ENCODE measurements around the gene AKNA.

AKNA gene

GRCh38 chr9:114319147-114319546 lies 68.6 kb downstream of the AKNA start:
- DNase-seq = peak; percentile 6
- H3K9me3 ChIP-seq (ENCODE audit: severe bottlenecking) = peaks cover 5% of the 10 kb centered on the region
- no peak for TF ChIP-seq CTCF (IDR thresholded peaks at IDR 0.05; ENCODE audit: low read depth, low read length)

GRCh38 chr9:114318416-114318815 lies 69.4 kb downstream of the AKNA start:
- no peak overlapping the region for H3K27ac ChIP-seq
- H3K4me3 ChIP-seq (ENCODE audit: low read depth, low read length) = no peak overlapping the region
- TF ChIP-seq CTCF (IDR thresholded peaks at IDR 0.05; ENCODE audit: low read depth, low read length) = no peak
- peaks cover 5% of the 10 kb centered on the region for H3K9me3 ChIP-seq (ENCODE audit: severe bottlenecking)
- H3K36me3 ChIP-seq = no peaks in the 10 kb centered on the region
- peak; percentile 4 for DNase-seq
- H3K27me3 ChIP-seq (ENCODE audit: insufficient read depth, low read depth, severe bottlenecking) = no peaks in the 10 kb centered on the region

More at GRCh38 chr9:114319147-114319546, 68.6 kb downstream of the AKNA start:
- Histone ChIP-seq H3K4me3 (ENCODE audit: low read depth, low read length) (no peak overlapping the region), H3K27me3 (ENCODE audit: insufficient read depth, low read depth, severe bottlenecking) (no peaks in the 10 kb centered on the region), H3K36me3 (no peaks in the 10 kb centered on the region), H3K27ac (no peak overlapping the region)

- Histone ChIP-seq H3K9me3 (ENCODE audit: severe bottlenecking) (peaks cover 5% of the 10 kb centered on the region), H3K27me3 (ENCODE audit: insufficient read depth, low read depth, severe bottlenecking) (no peaks in the 10 kb centered on the region), H3K27ac (no peak overlapping the region; the same call in 1 of the 2 replicates), H3K4me3 (ENCODE audit: low read depth, low read length) (no peak overlapping the region), H3K36me3 (no peaks in the 10 kb centered on the region)
- no peak for TF ChIP-seq CTCF (IDR thresholded peaks at IDR 0.05; ENCODE audit: low read depth, low read length)
- peak; percentile 2 for DNase-seq
Measured at GRCh38 chr9:114317665-114318357, 70.0 kb downstream of the AKNA start.

GRCh38 chr9:114316605-114317230 lies 71.1 kb downstream of the AKNA start:
- H3K4me3 ChIP-seq (ENCODE audit: low read depth, low read length) = no peak overlapping the region
- H3K9me3 ChIP-seq (ENCODE audit: severe bottlenecking) = peaks cover 5% of the 10 kb centered on the region
- H3K27ac ChIP-seq = peak overlapping the region; percentile 6; the same call in 1 of the 2 replicates
- no peaks in the 10 kb centered on the region for H3K27me3 ChIP-seq (ENCODE audit: insufficient read depth, low read depth, severe bottlenecking)
- peak; percentile 21; the same call in 1 of the 2 replicates for TF ChIP-seq CTCF (IDR thresholded peaks at IDR 0.05; ENCODE audit: low read depth, low read length)
- DNase-seq = peak; percentile 29
- peaks cover 2% of the 10 kb centered on the region for H3K36me3 ChIP-seq

GRCh38 chr9:114315723-114316363 lies 71.9 kb downstream of the AKNA start:
- no peak for TF ChIP-seq CTCF (IDR thresholded peaks at IDR 0.05; ENCODE audit: low read depth, low read length)
- DNase-seq = no peak
- H3K27ac ChIP-seq = no peak overlapping the region

More at GRCh38 chr9:114315723-114316363, 71.9 kb downstream of the AKNA start:
- H3K27me3 ChIP-seq (ENCODE audit: insufficient read depth, low read depth, severe bottlenecking) = no peaks in the 10 kb centered on the region
- peaks cover 5% of the 10 kb centered on the region for H3K9me3 ChIP-seq (ENCODE audit: severe bottlenecking)
- H3K4me3 ChIP-seq (ENCODE audit: low read depth, low read length) = no peak overlapping the region
- peaks cover 8% of the 10 kb centered on the region for H3K36me3 ChIP-seq

Measured in WERI-Rb-1 (cell line).